ENCODE measurements around the gene ANKRD23.
"Not testable (repeated sequence)": the region's sequence is repeated elsewhere in the genome, so short reads cannot be mapped to it uniquely, and the experiment has no call there.

ANKRD23 gene

DNA sequence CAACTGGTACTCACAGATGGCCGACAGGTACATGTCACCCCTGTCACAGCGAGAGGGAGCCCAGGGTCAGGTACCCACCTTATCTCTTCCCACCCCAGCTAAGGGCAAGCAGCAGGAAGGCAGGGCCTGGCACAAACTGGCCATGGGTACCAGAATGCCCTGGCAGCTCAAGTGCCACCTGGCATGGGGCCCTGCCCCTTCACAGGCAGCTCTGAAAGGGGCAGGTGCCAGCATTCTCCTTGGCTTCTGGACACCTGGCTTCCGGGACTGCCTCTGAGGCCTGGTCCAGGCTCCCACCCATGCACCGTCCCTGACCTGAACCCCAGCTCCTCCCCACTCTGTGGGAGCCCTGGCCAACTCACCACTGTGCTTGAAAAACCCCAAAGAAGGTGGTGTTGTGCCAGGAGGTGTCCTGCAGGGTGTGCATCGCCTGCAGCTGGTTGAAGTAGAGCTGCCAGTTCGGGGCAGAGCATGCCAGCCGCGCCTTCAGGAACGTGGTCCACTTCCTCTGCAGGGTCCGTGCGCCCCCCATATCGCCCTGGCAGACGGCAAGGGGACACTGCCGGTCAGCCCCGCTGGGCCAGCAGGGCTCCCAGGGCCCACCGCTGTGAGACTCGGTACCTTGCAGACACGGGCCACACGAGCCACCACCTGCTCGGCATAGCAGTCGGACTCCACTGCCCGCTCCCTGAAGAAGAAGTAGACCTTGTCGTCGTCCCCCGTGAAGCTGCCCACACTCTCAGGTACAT, 20.7 kb upstream of the ANKRD23 start:
- Histone ChIP-seq H3K4me1 (ENCODE audit: low read depth, poor library complexity, severe bottlenecking) (no peaks in the 10 kb centered on the region), H3K9ac (no peak overlapping the region), H3K4me2 (no peak overlapping the region), H3K79me2 (ENCODE audit: insufficient read depth, low read depth) (peaks cover 5% of the 10 kb centered on the region; the same call in 1 of the 2 replicates), H3K27ac (no peak overlapping the region), H3K27me3 (ENCODE audit: insufficient read depth, low read depth) (no peaks in the 10 kb centered on the region), H3K4me3 (IDR thresholded peaks at IDR 0.05; ENCODE audit: insufficient read depth, low read depth, low read length) (no peak overlapping the region), H3K36me3 (ENCODE audit: insufficient read depth) (peaks cover 2% of the 10 kb centered on the region; the same call in 1 of the 2 replicates), H4K20me1 (ENCODE audit: insufficient read depth) (no peaks in the 10 kb centered on the region), H2AFZ (ENCODE audit: low read depth) (no peak overlapping the region)
- TF ChIP-seq, protein P1, sequence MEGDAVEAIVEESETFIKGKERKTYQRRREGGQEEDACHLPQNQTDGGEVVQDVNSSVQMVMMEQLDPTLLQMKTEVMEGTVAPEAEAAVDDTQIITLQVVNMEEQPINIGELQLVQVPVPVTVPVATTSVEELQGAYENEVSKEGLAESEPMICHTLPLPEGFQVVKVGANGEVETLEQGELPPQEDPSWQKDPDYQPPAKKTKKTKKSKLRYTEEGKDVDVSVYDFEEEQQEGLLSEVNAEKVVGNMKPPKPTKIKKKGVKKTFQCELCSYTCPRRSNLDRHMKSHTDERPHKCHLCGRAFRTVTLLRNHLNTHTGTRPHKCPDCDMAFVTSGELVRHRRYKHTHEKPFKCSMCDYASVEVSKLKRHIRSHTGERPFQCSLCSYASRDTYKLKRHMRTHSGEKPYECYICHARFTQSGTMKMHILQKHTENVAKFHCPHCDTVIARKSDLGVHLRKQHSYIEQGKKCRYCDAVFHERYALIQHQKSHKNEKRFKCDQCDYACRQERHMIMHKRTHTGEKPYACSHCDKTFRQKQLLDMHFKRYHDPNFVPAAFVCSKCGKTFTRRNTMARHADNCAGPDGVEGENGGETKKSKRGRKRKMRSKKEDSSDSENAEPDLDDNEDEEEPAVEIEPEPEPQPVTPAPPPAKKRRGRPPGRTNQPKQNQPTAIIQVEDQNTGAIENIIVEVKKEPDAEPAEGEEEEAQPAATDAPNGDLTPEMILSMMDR (conservative IDR thresholded peaks at IDR 0.05; ENCODE audit: low read depth, low read length), result no peak

DNA sequence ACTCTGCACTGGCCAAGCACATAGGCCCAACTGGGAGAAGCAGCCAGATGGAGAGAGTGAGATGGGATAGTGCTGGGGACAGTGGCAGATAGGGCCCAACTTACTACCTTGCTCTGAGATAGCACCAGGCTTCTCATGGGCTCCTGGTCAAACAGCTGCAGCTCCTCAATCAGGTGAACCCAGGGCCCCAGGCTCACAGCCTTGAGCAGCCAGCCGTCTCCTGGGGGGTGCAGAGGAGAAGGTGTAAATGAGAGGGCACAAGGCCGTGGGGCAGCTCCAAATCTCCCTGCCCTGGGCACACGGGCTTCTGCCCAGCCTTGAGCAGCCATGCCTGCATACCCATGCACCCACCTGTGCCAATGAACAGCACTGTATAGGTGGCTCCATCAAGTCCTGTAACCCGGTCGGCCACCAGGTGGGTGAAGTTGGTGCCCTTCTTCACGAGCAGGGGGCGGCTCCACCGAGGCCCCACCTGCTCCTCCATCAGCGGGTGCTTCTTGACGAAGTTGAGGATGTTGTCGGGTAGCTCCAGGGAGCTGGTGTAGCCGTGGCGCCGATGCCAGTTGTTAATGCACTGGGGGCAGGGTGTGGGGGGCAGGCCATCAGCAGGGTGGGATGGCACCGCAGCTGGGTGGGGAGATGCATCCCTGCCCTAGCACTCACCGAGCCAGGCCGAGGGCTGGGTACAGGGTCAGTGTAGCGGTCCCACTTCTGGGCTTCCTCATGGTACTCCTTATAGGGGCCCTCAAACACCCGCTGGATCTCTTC, 19.9 kb upstream of the ANKRD23 start:
- Histone ChIP-seq H3K4me3 (IDR thresholded peaks at IDR 0.05; ENCODE audit: insufficient read depth, low read depth, low read length) (no peak overlapping the region), H3K4me1 (ENCODE audit: low read depth, poor library complexity, severe bottlenecking) (peaks cover under 1% of the 10 kb centered on the region), H2AFZ (ENCODE audit: low read depth) (no peak overlapping the region), H3K9ac (no peak overlapping the region), H4K20me1 (ENCODE audit: insufficient read depth) (no peaks in the 10 kb centered on the region), H3K27me3 (ENCODE audit: insufficient read depth, low read depth) (no peaks in the 10 kb centered on the region), H3K36me3 (ENCODE audit: insufficient read depth) (peaks cover 2% of the 10 kb centered on the region; the same call in 1 of the 2 replicates), H3K79me2 (ENCODE audit: insufficient read depth, low read depth) (peaks cover 5% of the 10 kb centered on the region; the same call in 1 of the 2 replicates), H3K27ac (no peak overlapping the region), H3K4me2 (no peak overlapping the region)
- TF ChIP-seq, protein P1 (conservative IDR thresholded peaks at IDR 0.05; ENCODE audit: low read depth, low read length), result no peak

DNA sequence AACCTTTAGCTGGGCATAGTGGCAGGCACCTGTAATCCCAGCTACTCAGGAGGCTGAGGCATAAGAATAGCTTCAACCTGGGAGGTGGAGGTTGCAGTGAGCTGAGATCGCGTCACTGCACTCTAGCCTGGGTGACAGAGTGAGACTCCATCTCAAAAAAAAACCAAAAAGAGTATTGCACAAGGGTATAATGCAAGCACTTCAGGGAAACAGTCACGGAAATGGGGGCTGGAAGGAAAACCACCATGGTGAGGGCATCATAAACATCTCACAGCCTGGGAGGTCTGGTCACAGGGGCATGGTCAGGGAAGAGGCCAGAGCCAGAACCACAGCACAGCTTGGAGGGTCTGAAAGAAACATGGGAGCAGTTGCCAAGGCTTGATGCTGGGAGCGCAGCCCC, 19.2 kb upstream of the ANKRD23 start:
- not testable (repeated sequence) for H3K4me2 ChIP-seq; H3K36me3 ChIP-seq (ENCODE audit: insufficient read depth); H4K20me1 ChIP-seq (ENCODE audit: insufficient read depth); H2AFZ ChIP-seq (ENCODE audit: low read depth); H3K4me3 ChIP-seq (IDR thresholded peaks at IDR 0.05; ENCODE audit: insufficient read depth, low read depth, low read length); H3K27ac ChIP-seq; H3K27me3 ChIP-seq (ENCODE audit: insufficient read depth, low read depth); H3K4me1 ChIP-seq (ENCODE audit: low read depth, poor library complexity, severe bottlenecking); H3K9ac ChIP-seq; H3K79me2 ChIP-seq (ENCODE audit: insufficient read depth, low read depth)

DNA sequence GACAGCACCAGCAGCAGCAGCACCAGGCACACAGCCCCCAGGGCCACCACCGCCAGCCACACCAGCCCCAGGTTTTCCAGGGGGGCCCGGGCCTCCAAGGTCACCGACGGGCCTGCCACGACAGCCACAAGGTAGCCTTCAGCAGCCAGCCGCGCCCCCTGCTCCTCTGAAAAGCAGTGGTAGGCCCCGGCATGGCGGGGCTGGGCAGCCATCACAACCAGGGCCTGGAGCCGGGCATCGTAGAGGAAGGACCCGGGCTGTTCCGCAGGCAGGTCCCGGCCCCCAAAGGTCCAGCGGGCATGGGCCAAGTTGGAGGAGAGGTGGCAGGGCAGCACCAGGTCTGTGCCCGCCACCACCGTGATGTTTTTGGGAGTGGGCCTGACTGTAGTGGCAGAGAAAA, 17.3 kb upstream of the ANKRD23 start:
- no peak overlapping the region for H3K9ac ChIP-seq
- H3K36me3 ChIP-seq (ENCODE audit: insufficient read depth), result peaks cover 2% of the 10 kb centered on the region; the same call in 1 of the 2 replicates
- H3K27ac ChIP-seq, result no peak overlapping the region
- H3K4me1 ChIP-seq (ENCODE audit: low read depth, poor library complexity, severe bottlenecking), result peaks cover 7% of the 10 kb centered on the region
- H4K20me1 ChIP-seq (ENCODE audit: insufficient read depth), result no peaks in the 10 kb centered on the region; the same call in 1 of the 2 replicates
- H2AFZ ChIP-seq (ENCODE audit: low read depth), result no peak overlapping the region
- no peak overlapping the region for H3K4me2 ChIP-seq
- H3K79me2 ChIP-seq (ENCODE audit: insufficient read depth, low read depth), result peaks cover 16% of the 10 kb centered on the region
- no peak overlapping the region for H3K4me3 ChIP-seq (IDR thresholded peaks at IDR 0.05; ENCODE audit: insufficient read depth, low read depth, low read length)
- H3K27me3 ChIP-seq (ENCODE audit: insufficient read depth, low read depth), result no peaks in the 10 kb centered on the region
- TF ChIP-seq, protein P1 (conservative IDR thresholded peaks at IDR 0.05; ENCODE audit: low read depth, low read length), result no peak

Data from KMS-11 (cell line).